WI38 (cell line): ENCODE data around the gene PCLO.

Experiments used
- H3K4me3 ChIP-seq: 2 replicates; pipeline ENCODE4 v1.5.1; 2011; ENCODE audit warnings: low read depth, mild to moderate bottlenecking, control low read depth, low read length
- CTCF ChIP-seq: IDR thresholded peaks from 2 replicates; pipeline ENCODE4 v1.5.1; 2012; ENCODE audit warnings: low read depth, mild to moderate bottlenecking, control low read depth, low read length

Gene PCLO

GRCh38 chr7:82950436-82950835 lies 212.2 kb downstream of the PCLO start:
- TF ChIP-seq CTCF: no peak
- H3K4me3 ChIP-seq: no peak overlapping the region

GRCh38 chr7:82945480-82945879 lies 217.2 kb downstream of the PCLO start:
- H3K4me3 ChIP-seq: no peak overlapping the region
- TF ChIP-seq CTCF: no peak

DNA sequence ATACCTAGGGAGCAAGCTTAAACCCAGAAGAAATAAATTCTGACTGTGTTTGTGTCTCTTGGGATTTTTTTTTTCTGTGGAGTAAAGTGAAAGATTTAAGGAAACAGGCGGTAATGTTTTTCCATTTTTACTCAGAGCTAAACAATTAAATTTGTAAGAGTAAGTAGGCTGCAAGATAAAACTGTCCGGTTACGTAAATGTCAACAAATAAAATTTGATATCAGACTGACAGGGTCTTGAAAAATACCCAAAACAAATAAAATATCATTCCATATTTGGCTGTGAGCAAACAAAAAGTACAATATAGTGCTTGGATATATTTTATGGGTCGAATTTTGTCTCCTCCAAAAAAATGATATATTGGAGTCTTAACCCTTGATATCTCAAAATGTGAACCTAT lies 217.6 kb downstream of the PCLO start:
- no peak for TF ChIP-seq CTCF

GRCh38 chr7:82932516-82932915 lies 230.2 kb downstream of the PCLO start:
- H3K4me3 ChIP-seq: no peak overlapping the region
- no peak for TF ChIP-seq CTCF

More for the DNA sequence above, 217.6 kb downstream of the PCLO start:
- no peak overlapping the region for H3K4me3 ChIP-seq

DNA sequence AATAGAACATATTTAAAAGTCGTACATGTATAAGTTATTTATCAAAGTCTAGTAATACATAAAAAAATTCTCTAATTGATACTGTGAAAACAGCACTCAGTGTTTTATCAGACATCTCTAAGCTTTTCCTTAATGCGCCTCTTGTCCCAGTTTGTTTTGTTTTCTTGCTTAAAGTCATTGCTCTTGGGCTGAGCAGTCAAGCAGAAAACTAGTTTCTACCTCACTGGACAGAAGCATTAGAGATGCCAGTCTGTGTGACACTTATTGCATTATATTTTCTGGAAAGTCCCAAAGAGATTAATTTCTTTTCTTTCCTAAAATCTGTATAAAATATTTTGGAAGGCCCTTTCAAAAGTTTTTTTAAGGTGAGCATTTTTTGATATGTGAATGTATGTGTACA lies 236.2 kb downstream of the PCLO start:
- TF ChIP-seq CTCF: no peak
- no peak overlapping the region for H3K4me3 ChIP-seq

- TF ChIP-seq CTCF: no peak
- H3K4me3 ChIP-seq: no peak overlapping the region
These were observed 237.4 kb downstream of the PCLO start for GRCh38 chr7:82925331-82925730.

DNA sequence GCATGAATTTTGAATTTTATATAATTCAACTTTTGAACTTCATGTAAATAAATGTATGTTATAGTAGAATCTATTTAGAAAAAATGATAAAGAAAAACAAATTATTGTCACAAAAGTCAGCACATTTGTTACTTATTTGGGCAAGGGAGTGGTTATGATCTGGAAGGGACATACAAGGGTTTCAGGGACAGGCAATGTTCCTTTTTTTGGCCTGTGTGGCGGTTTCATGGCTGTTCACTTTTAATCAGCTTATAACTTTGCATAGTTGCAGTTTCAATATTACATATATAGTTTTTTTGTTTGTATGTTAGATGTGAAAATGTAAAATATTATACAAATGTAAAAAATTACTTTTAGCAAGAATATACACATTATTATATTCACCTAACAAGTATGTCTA lies 256.2 kb downstream of the PCLO start:
- TF ChIP-seq CTCF: no peak
- no peak overlapping the region for H3K4me3 ChIP-seq
